NCI-H2029 treated with DMSO at 0.1 percent for 48 hours (cell line): ENCODE data around the gene ZNF146.
"Not testable (repeated sequence)": the region's sequence is repeated elsewhere in the genome, so short reads cannot be mapped to it uniquely, and the experiment has no call there.

Source experiments
- DNase-seq: peaks from one replicate; lab custom pipeline; 2025; lab: John Stamatoyannopoulos, UW

Gene ZNF146

DNA sequence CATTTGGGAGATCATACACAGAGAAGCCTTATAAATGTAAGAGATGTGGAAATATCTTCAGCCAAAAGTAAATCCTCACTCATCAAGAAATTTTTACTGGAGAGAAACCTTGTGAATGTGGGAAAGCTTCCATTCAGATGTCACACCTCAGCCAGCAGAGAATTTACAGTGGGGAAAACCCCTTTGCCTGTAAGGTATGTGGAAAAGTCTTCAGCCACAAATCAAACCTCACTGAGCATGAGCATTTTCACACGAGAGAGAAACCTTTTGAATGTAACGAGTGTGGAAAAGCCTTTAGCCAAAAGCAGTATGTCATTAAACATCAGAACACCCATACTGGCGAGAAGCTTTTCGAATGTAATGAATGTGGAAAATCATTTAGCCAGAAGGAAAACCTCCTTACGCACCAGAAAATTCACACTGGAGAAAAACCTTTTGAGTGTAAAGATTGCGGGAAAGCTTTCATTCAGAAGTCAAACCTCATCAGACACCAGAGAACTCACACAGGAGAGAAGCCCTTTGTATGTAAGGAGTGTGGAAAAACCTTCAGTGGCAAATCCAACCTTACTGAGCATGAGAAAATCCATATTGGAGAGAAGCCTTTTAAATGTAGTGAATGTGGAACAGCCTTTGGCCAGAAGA, 21.5 kb downstream of the ZNF146 start:
- DNase-seq = no peak

DNA sequence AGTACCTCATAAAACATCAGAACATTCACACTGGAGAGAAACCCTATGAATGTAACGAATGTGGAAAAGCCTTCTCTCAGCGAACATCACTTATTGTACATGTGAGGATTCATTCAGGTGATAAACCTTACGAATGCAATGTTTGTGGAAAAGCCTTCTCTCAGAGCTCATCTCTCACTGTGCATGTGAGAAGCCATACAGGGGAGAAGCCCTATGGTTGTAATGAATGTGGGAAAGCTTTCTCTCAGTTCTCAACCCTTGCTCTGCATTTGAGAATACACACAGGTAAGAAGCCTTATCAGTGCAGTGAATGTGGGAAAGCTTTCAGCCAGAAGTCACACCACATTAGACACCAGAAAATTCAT, 22.0 kb downstream of the ZNF146 start:
- DNase-seq = no peak

DNA sequence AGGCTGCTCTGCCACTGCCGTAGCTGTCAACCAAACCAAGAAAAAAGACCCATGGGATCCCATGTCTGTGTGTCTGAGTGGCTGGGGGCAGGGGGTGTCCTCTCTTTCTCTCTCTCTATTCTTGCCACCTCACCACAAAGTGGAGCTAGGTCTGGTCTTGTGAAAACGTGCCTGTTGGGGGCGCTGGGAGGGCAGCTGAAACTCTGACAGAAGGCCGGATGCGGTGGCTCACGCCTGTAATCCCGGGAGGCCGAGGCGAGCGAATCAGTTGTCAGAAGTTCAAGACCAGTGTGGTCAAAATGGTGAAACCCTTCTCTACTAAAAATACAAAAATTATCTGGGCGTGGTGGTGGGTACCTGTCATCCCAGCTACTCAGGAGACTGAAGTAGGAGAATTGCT, 29.2 kb downstream of the ZNF146 start:
- DNase-seq = no peak

DNA sequence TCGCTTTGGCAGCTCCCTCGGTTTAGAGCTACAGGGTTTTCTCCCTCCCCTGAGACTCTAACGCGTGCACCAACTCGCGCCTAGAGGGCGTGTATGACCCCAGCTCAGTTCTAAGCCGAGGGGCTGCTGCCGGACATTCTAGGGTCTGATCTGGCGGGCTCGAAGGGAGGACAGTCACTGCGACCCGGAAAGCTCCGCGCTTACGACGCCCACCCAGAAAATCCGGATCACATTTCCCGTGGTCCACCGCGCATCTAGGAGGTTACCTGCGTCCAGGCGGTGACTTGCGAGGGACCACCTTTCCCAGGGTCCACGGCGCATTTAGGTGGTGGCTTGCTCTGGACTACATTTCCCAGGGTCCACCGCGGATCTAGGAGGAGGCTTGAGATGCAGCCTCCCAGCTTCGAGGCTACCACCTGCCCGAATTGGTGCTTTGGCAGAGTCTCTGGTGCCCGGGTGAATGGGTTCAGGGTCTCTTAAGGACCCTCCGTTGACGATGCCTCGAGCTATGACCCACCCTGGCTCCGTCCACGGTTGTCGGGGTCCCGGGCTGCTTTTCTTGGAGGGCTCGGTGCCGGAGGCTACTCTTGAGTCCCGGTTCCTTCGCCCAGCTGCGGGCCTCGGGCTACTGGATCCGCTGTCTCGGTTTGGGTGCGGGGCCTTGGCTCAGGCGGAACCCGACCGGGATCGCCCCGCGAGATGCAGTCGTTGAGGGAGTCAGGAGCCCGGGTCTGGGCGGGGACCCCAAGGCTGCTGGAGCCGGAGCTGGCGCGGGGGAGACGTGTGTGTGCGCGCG, 30.5 kb downstream of the ZNF146 start:
- DNase-seq = no peak

DNA sequence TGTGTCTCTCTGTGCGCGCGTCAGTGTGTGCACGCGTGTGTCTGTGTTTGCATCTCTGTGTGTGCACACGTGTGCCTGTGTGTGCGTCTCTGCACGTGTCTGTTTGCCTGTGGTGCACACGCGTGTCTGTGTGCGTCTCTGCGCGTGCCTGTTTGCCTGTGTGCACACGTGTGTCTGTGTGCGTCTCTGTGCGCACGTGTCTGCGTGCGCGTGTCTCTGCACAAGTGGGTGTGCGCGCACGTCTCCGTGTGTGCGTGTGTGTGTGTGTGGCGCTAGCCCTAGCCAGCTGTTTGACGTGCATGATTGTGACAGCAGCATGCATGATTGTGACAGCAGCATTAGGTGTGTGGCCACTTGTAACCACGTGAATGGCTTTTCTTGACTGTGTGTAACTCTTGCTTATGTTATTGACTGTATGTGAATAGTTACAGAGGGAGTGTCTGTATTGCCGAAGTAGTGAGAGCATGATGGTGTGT, 31.1 kb downstream of the ZNF146 start:
- no peak for DNase-seq

DNA sequence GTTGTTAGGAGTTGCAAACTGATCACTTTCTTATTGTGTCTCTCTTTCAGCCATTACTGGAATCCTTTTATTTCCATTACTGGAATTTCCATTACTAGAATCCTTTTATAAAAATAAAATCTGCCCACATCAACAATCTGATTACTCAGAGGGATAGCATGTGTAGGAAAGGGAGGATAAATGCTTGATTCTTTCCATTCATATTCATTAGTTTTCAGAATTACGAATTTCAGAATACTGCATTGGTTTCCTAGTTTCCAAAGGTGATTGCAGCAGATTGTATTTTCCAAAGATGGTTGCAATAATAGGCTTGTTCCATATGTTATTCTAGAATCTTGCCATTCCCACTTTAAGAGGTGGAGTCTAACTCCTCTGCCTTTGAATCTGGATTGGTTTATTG, 37.1 kb downstream of the ZNF146 start:
- no peak for DNase-seq

DNA sequence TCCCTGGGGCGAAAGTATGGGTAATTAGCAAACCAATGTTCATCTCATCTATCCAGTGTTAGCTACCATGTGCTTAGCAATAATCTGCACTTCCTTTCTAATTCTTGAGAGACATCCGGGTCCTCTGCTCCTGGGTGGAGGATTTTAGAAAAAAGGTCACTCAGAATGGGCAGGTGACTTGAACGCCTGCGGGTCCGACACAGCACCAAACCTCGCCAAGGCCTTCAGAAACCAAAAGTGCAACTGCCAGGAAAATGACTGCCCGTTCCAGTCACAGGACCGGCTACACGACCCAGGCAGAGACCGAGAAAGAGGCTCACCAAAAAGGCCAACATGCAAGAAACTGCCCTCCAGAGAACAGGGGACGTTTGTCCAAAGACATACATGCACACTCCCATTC, 39.9 kb downstream of the ZNF146 start:
- DNase-seq = no peak

DNA sequence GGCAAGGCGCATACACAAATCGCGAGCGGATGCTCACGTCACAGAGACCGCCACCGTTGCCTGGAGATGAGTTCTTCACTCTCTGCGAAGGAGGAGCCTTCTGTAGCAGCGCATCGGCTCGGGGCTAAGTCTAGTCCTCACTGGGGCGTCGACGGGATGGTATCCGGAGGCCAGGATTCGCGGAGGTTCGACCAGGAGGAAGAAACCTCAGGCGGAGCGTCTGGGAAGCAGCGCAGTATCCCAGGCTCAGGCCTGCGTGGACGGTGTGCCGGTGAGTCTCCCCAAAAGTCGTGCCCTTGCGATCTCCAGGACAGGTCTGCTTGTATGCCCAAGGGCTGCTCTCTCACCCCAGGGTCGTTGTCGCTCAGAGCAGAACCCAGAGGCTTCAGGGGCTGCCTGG, 40.4 kb downstream of the ZNF146 start:
- no peak for DNase-seq

DNA sequence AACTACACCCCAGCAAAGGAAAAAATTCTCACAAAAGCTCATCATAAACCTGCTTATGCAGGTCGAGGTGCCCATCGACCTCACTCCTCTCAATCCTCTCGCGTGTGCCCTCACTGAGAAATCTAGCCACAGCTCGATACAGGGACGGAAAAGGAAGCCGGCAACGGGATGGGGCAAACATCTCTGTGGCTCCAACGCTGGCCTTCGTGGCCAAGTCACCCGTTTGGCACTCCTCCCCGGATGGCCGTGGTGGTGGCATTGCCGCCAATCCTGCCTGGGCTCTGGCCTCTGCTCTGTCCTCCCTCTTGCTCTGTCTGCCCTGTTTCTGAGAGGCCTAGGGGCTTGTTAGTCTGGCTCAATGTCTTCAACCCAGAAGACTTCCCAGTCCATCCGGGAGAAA, 41.2 kb downstream of the ZNF146 start:
- no peak for DNase-seq

DNA sequence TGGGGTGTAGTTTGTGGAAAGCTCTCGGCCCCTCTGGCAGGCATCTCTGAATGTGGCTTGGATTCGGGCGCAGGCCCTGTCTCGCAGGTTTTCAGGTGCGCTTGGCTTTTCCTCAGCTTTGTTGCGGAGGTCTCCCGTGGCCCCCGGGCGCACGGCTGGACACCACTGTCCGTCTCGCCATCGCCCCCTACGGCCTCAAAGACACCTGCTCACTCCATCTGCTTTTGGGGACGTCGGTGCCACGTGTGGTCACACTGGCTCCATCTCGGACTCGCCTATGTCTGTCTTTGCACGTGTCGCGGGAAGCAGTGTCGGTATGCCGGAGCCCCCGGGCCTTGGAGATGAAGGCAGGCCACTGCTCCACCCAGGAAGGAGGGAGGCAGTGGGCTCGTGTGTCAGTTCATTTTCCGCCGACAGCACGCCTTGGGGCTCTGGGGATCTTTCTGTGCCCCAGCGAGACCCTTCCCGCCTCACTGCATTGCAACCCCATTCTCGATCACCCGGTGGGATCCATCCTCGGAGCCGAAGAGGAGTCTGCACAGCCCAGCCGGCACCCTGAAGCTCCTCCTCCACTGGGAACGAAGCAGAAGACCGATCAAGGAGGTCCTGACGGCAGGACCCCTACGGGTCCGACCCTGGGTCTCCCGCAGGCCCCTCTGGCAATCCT, 42.1 kb downstream of the ZNF146 start:
- DNase-seq = no peak

DNA sequence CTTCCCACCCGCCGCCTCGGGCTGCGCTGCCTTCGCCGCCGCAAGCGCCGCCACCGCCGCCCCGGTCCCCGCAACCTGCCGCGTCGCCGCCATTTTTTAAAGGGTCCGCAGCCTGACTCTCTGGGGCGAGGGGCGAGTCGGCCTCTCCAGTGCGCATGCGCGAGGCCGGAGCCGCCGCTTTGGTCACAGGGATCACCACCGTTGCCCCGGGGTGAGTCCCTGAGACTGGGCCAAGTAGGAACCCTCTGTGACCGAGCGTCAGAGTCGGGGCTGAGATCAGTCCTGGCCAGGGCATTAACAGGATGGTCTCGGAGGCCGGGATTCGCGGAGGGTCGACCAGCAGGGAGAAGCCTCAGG, 42.6 kb downstream of the ZNF146 start:
- DNase-seq = no peak

DNA sequence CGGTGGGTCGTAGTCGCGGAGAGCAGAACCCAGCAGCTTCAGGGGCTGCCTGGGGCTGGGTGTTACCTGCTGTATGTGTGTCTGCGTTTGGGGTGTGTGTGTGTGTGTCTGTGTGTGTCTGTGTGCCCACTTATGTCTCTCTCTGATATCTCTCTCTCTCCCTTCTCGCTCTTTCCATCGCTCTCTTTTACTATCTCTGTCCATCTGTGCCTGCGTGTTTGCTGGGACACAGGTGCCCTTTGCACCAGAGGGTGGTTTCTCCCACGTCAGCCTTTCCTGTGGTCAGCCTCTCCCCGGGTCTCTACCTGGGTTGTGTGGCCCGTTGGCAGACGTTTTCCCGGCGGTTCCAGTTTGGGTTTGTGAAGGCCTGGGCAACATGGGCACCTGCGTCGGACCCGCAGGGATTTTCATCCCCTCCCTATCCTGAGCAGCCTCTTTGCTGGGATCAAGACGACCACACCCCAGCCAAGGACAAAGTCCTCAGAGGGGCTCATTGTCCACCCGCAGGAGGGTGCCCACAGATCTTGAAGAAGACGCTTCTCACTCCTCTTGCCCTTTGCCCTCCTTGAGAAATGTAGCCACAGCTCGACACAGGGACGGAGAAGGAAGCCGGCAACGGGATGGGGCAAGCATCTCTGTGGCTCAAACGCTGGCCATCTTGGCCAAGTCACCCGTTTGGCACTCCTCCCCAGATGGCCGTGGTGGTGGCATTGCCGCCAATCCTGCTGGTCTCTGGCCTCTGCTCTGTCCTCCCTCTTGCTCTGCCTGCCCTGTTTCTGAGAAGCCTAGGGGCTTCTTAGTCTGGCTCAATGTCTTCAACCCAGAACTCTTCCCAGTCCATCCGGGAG, 43.3 kb downstream of the ZNF146 start:
- no peak for DNase-seq

DNA sequence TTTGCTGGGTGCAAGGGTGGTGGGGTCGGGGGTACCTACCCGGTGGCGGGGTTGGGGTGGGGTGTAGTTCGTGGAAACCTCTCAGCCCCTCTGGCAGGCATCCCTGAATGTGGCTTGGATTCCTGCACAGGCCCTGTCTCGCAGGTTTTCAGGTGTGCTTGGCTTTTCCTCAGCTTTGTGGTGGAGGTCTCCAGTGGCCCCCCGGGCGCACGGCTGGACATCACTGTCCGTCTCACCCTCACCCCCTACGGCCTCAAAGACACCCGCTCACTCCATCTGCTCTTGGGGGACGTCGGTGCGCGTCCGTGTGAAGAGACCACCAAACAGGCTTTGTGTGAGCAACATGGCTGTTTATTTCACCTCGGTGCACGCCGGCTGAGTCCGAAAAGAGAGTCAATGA, 44.3 kb downstream of the ZNF146 start:
- DNase-seq = no peak

DNA sequence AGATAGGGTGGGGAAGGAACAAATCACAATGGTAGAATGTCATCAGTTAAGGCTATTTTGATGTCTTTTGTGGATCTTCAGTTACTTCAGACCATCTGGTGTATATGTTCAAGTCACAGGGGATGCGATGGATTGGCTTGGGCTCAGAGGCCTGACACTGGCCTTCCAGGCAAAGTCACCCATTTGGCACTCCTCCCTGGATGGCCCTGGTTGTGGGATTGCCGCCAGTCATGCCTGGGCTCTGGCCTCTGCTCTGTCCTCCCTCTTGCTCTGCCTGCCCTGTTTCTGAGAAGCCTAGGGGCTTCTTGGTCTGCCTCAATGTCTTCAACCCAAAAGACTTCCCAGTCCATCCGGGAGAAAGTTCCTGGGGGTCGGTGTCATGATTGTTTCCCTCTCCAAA, 50.2 kb downstream of the ZNF146 start:
- no peak for DNase-seq

DNA sequence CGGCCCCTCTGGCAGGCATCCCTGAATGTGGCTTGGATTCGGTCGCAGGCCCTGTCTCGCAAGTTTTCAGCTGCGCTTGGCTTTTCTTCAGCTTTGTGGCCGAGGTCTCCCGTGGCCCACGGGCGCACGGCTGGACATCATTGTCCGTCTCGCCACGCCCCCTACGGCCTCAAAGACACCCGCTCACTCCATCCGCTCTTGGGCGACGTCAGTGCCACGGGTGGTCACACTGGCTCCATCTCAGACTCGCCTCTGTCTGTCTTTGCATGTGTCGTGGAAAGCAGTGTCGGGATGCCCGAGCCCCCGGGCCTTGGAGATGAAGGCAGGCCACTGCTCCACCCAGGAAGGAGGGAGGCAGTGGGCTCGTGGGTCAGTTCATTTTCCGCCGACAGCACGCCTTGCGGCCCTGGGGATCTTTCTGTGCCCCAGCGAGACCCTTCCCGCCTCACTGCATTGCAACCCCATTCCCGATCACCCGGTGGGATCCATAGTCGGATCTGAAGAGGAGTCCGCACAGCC, 51.0 kb downstream of the ZNF146 start:
- DNase-seq = no peak

DNA sequence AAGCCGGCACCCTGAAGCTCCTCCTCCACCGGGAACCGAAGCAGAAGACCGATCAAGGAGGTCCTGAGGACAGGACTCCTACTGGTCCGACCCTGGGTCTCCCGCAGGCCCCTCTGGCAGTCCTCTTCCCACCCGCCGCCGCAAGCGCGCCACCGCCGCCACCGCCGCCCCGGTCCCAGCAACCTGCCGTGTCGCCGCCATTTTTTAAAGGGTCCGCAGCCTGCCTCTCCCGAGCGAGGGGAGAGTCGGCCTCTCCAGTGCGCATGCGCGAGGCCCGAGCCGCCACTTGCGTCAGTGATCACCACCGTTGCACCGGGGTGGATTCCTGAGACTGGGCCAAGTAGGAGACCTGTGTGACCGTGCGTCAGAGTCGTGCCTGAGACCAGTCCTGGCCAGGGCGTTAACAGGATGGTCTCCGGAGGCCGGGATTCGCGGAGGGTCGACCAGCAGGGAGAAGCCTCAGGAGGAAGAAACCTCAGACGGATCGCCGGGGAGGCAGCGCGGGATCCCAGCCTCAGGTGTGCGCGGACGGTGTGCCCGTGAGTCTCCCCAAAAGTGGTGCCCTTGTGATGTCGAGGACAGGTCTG, 51.6 kb downstream of the ZNF146 start:
- no peak for DNase-seq

DNA sequence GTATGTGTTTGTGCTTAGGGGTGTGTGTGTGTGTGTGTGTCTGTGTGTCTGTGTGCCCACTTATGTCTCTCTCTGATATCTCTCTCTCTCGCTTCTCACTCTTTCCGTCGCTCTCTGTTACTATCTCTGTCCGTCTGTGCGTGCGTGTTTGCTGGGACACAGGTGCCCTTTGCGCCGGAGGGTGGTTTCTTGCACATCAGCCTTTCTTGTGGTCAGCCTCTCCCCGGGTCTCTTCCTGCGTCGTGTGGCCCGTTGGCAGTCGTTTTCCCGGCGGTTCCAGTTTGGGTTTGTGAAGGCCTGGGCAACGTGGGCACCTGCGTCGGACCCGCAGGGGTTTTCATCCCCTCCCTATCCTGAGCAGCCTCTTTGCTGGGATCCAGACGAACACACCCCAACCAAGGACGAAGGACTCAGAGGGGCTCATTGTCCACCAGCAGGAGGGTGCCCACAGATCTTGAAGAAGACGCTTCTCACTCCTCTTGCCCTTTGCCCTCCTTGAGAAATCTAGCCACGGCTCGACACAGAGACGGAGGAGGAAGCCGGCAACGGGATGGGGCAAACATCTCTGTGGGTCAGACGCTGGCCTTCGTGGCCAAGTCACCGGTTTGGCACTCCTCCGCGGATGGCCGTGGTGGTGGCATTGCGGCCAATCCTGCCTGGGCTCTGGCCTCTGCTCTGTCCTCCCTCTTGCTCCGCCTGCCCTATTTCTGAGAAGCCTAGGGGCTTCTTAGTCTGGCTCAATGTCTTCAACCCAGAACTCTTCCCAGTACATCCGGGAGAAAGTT, 52.3 kb downstream of the ZNF146 start:
- DNase-seq = no peak

DNA sequence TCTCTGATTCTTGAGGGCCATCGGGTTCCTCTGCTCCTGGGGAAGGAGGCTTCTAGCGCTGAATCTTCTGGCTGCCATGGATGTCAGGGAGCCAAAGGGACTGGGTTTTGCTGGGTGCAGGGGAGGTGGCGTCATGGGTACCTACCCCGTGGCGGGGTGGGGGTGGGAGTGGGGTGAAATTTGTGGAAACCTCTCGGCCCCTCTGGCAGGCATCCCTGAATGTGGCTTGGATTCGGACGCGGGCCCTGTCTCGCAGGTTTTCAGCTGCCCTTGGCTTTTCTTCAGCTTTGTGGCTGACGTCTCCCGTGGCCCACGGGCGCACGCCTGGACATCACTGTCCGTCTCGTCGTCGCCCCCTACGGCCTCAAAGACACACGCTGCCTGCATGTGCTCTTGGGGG, 53.2 kb downstream of the ZNF146 start:
- DNase-seq = not testable (repeated sequence)

DNA sequence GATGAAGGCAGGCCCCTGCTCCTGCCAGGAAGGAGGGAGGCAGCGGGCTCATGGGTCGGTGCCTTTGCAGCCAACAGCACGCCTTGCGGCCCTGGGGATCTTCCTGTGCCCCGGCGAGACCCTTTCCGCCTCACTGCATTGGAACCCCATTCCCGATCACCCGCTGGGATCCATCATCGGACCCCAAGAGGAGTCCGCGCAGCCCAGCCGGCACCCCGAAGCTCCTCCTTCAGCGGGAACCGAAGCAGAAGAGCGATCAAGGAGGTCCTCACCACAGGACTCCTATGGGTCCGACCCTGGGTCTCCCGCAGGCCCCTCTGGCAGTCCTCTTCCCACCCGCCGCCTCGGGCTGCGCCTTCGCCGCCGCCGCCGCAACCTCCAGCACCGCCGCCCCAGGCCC, 53.7 kb downstream of the ZNF146 start:
- not testable (repeated sequence) for DNase-seq

DNA sequence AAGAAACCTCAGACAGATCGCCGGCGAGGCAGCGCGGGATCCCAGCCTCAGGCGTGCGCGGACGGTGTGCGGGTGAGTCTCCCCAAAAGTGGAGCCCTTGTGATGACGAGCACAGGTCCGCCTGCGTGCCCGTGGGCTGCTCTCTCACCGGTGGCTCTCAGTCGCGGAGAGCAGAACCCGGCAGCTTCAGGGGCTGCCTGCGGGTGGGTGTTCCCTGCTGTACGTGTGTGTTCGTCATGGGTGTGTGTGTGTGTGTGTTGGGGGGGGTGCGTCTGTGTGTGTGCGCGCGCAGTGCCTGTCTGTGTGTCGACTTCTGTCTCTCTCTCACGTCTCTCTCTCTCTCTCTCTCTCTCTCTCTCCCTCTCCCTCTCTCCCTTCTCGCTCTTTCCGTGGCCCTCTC, 54.4 kb downstream of the ZNF146 start:
- not testable (repeated sequence) for DNase-seq
